Type B pancreatic cell (in vitro differentiated cells): ENCODE results near the gene ALOXE3. TPM values are rescaled to one million over a fixed set of nuclear protein-coding genes. Genes with fewer than 3 reads are reported as not detected.

Experiments
- DNase-seq: peaks from one replicate; pipeline ENCODE4 v3.0.0; 2021; ENCODE audit warnings: mixed read lengths; ENCODE audit not compliant: unreplicated experiment; ENCODE audit errors: extremely low spot score
- H3K27ac Mint-ChIP-seq: 2 replicates; pipeline ENCODE4 v1.8.0; 2021; ENCODE audit warnings: mild to moderate bottlenecking, mixed read lengths
- H3K27me3 Mint-ChIP-seq: 2 replicates; pipeline ENCODE4 v1.8.0; 2021; ENCODE audit warnings: mixed read lengths
- H3K36me3 Mint-ChIP-seq: 2 replicates; pipeline ENCODE4 v1.8.0; 2021; ENCODE audit warnings: mixed read lengths
- H3K4me1 Mint-ChIP-seq: one replicate; pipeline ENCODE4 v1.8.0; 2021; ENCODE audit warnings: mixed read lengths; ENCODE audit not compliant: unreplicated experiment
- H3K4me3 Mint-ChIP-seq: 2 replicates; pipeline ENCODE4 v1.8.0; 2021; ENCODE audit warnings: mild to moderate bottlenecking, mixed read lengths
- H3K9me3 Mint-ChIP-seq: 2 replicates; pipeline ENCODE4 v1.8.0; 2021; ENCODE audit warnings: mixed read lengths
- total RNA-seq: library from RNA; stranded (reverse); gene quantifications from 2 replicates; pipeline ENCODE4 v1.2.1, GENCODE V29; 2021; ENCODE audit warnings: low replicate concordance
- TF ChIP-seq, protein P1 (sequence below): fragments of 200-600 bp; sonication (generic); conservative IDR thresholded peaks from 2 replicates; pipeline ENCODE4 v1.5.0; 2021; ENCODE audit warnings: antibody characterized with exemption, mild to moderate bottlenecking

ALOXE3 gene
- total RNA-seq, 1 donor from 2014 or later: not detected

DNA sequence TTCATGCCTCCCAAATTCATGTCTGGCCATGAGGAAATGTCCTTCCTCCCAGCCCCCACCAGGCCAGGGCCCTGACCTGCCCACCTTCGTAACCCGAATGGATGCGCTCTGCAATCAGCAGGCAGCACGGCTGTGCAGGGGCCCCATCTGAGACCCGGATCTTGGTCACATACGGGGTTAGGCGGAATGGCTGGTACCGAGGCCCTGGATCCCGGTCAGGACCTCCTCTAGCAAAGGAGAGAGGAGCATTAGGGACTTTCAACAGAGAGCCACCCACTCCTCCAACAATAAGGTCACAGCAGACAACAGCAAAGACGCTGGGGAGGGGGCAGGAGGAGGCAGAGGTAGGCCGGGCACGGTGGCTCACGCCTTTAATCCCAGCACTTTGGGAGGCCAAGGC lies 30.2 kb upstream of the ALOXE3 start:
- no peak overlapping the region for H3K27ac Mint-ChIP-seq
- TF ChIP-seq, protein P1, sequence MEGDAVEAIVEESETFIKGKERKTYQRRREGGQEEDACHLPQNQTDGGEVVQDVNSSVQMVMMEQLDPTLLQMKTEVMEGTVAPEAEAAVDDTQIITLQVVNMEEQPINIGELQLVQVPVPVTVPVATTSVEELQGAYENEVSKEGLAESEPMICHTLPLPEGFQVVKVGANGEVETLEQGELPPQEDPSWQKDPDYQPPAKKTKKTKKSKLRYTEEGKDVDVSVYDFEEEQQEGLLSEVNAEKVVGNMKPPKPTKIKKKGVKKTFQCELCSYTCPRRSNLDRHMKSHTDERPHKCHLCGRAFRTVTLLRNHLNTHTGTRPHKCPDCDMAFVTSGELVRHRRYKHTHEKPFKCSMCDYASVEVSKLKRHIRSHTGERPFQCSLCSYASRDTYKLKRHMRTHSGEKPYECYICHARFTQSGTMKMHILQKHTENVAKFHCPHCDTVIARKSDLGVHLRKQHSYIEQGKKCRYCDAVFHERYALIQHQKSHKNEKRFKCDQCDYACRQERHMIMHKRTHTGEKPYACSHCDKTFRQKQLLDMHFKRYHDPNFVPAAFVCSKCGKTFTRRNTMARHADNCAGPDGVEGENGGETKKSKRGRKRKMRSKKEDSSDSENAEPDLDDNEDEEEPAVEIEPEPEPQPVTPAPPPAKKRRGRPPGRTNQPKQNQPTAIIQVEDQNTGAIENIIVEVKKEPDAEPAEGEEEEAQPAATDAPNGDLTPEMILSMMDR: no peak
- peaks cover 14% of the 10 kb centered on the region for H3K4me1 Mint-ChIP-seq
- peaks cover 4% of the 10 kb centered on the region for H3K27me3 Mint-ChIP-seq
- no peaks in the 10 kb centered on the region for H3K36me3 Mint-ChIP-seq
- no peak overlapping the region for H3K4me3 Mint-ChIP-seq
- H3K9me3 Mint-ChIP-seq: no peaks in the 10 kb centered on the region
- no peak for DNase-seq

DNA sequence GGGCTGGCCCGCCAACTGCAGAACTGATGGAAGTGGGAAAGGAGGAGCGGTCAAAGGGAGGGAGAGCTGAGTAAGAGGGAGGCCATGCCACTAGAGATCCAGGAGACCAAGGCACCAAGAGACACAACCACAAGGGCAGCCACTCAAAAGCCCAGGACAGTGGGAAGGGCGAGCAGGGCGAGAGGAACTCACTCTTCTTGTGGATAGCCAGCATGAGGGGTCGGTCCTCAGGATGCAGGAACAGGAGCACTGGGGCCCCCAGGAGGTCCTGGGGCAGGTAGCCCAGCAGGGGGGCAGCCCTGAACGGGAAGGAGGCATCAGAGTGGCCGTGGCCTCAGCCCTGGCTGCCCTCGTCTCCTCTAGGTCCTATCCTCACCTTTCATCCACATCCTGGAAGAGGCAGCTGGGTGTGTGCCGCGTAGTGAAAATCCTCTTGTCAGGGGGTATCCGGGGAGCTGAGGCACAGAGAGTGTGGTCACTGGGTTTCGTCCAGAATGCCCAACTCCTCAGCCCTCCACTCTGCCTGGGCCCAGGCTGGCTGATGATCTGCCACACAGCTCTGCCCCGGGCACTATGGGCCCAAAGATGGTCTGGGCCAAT lies 29.6 kb upstream of the ALOXE3 start:
- peaks cover 4% of the 10 kb centered on the region for H3K27me3 Mint-ChIP-seq
- H3K4me1 Mint-ChIP-seq: peaks cover 7% of the 10 kb centered on the region
- H3K27ac Mint-ChIP-seq: no peak overlapping the region
- H3K36me3 Mint-ChIP-seq: no peaks in the 10 kb centered on the region
- H3K4me3 Mint-ChIP-seq: no peak overlapping the region
- no peaks in the 10 kb centered on the region for H3K9me3 Mint-ChIP-seq
- DNase-seq: no peak
- TF ChIP-seq, protein P1: no peak

DNA sequence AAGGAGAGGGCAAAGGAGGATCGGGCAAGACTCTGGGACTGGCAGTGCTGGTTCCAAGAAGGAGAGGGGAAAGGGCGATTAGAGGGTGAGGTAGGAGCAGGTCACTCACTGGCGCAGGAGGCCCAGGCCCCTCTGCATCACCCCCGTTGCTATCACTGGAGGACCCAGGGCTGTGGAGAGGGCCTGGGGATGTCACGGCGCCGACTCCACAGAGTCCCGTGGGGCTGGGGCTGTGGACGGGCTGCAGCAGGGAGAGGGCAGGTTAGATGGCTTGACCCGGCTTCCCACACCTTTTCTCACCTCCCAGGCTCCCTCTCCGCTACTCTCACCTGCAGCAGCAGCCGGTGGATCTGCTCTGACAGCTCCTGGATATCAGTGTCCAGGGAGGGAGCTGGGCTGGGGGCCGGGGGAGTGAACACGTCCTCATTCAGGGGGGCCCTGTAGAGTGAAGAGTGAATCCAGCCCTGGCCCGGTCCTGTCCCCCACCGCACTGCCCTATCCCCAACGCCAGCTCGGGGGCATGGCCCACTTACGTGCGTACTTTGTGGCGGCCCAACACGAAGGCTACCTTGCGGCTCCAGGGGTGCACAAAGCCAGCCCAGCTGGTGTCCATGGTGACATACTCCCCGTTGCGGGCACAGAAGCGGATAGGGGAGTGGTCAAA lies 29.0 kb upstream of the ALOXE3 start:
- Mint-ChIP-seq H3K36me3 (no peaks in the 10 kb centered on the region), H3K4me3 (no peak overlapping the region), H3K27me3 (peaks cover 4% of the 10 kb centered on the region), H3K9me3 (no peaks in the 10 kb centered on the region), H3K4me1 (peaks cover under 1% of the 10 kb centered on the region), H3K27ac (no peak overlapping the region)
- DNase-seq: no peak
- TF ChIP-seq, protein P1: no peak

DNA sequence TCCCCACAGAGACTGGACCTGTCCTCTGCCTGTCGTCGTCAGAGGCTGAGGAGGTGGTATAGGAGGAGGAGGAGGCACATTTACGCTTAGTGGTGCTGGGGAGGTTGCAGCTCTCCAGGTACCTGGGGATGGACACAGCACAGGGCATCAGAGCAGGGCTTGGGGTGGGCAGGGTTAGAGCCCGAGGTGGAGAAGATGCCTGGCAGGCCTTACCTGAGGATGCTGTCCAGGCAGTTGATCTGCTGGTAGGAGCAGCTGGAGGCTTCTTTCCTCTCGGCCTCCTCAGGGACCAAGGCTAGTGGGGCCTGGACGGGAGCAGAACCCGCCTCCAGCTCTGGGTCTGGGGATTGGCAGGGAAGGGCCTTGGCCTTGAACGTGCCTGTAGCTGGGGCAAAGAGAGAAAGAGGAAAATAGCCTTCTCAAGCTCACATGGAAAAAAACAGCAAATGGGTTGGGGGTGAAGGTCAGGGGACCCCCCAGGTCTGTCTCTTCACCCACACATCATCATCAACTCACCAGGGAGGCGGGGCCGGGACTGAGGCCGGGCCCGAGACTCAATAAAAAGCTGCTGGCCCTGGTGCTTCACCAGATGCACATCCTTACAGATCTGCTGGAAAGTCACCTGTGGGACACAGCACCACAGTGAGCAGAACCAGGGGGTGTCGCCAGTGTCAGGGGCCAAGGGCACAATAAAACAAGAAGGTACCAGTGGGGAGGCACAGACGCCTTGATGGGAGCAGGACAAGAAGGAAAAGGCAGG lies 28.2 kb upstream of the ALOXE3 start:
- peaks cover 1% of the 10 kb centered on the region for H3K27me3 Mint-ChIP-seq
- DNase-seq: no peak
- H3K9me3 Mint-ChIP-seq: no peaks in the 10 kb centered on the region
- no peak overlapping the region for H3K27ac Mint-ChIP-seq
- no peaks in the 10 kb centered on the region for H3K36me3 Mint-ChIP-seq
- TF ChIP-seq, protein P1: no peak
- no peaks in the 10 kb centered on the region for H3K4me1 Mint-ChIP-seq
- no peak overlapping the region for H3K4me3 Mint-ChIP-seq

DNA sequence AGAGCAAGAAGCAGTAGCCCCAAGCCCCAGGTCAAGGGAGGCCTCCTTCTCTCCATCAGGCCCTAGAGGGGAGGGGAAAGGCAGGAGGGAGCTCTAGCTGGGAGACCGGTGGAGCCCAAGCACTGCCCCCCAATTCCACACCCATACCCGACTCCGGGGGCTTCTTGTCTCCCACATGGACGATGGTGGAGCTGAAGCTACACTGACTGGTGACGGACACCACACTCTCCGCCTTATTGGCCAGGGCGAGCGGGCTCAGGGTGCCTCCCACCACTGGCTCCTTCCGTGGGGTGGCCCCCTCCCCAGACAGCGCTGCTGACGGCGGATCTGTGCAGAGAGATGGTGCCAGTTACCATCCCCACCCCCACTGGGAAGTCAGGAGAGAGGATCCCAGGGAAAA lies 27.5 kb upstream of the ALOXE3 start:
- no peaks in the 10 kb centered on the region for H3K27me3 Mint-ChIP-seq
- no peaks in the 10 kb centered on the region for H3K4me1 Mint-ChIP-seq
- no peak overlapping the region for H3K4me3 Mint-ChIP-seq
- no peak for DNase-seq
- H3K36me3 Mint-ChIP-seq: no peaks in the 10 kb centered on the region
- H3K27ac Mint-ChIP-seq: no peak overlapping the region
- H3K9me3 Mint-ChIP-seq: no peaks in the 10 kb centered on the region
- TF ChIP-seq, protein P1: no peak
